ENCODE data around the gene CDT1. TPM values are rescaled to one million over a fixed set of nuclear protein-coding genes. Genes with fewer than 3 reads are reported as not detected.

Gene CDT1
- total RNA-seq, 1 experiment from 2014 or later, result 97.7 TPM

GRCh38 chr16:88764080-88764479 is 39.5 kb upstream of the CDT1 start:
- Histone ChIP-seq H3K36me3 (ENCODE audit: control insufficient read depth, insufficient read depth, low read length) (no peaks in the 10 kb centered on the region), H3K4me3 (ENCODE audit: low read depth, low read length) (no peak overlapping the region), H3K9me3 (no peaks in the 10 kb centered on the region), H3K27me3 (replicated peaks; ENCODE audit: control insufficient read depth, insufficient read depth, low read length) (no peaks in the 10 kb centered on the region), H3K4me1 (peaks cover 70% of the 10 kb centered on the region)
- ChIA-PET CTCF (interaction anchor here (0.6 to 2.2 kb wide), 15 partner anchors 9 to 454 kb away, joined by 3 to 45 read pairs (median 5); partner anchors contain the start of genes PIEZO1 and ZNF778), POLR2A (interaction anchor here (0.7 to 1.5 kb wide), 4 partner anchors 16 to 45 kb away, joined by 3 to 11 read pairs (median 4); partner anchors contain the start of gene PIEZO1)
- TF ChIP-seq, protein P1, sequence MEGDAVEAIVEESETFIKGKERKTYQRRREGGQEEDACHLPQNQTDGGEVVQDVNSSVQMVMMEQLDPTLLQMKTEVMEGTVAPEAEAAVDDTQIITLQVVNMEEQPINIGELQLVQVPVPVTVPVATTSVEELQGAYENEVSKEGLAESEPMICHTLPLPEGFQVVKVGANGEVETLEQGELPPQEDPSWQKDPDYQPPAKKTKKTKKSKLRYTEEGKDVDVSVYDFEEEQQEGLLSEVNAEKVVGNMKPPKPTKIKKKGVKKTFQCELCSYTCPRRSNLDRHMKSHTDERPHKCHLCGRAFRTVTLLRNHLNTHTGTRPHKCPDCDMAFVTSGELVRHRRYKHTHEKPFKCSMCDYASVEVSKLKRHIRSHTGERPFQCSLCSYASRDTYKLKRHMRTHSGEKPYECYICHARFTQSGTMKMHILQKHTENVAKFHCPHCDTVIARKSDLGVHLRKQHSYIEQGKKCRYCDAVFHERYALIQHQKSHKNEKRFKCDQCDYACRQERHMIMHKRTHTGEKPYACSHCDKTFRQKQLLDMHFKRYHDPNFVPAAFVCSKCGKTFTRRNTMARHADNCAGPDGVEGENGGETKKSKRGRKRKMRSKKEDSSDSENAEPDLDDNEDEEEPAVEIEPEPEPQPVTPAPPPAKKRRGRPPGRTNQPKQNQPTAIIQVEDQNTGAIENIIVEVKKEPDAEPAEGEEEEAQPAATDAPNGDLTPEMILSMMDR (IDR thresholded peaks at IDR 0.05; ENCODE audit: insufficient read depth in 1 of 2, low read depth in 1 of 2, low read length in 1 of 2, severe bottlenecking in 1 of 2, unreplicated experiment in 1 of 2), result peak in 1 of 2 experiments; percentile 1
- Mint-ChIP-seq H3K9me3 (ENCODE audit: unreplicated experiment) (no peaks in the 10 kb centered on the region), H3K36me3 (ENCODE audit: insufficient read depth, unreplicated experiment) (peaks cover 44% of the 10 kb centered on the region), H3K27ac (ENCODE audit: unreplicated experiment) (peak overlapping the region; percentile 90), H3K27me3 (ENCODE audit: insufficient read depth, unreplicated experiment) (no peaks in the 10 kb centered on the region), H3K4me3 (ENCODE audit: unreplicated experiment) (peak overlapping the region; percentile 68), H3K4me1 (ENCODE audit: low read depth, unreplicated experiment) (peaks cover 20% of the 10 kb centered on the region)
- intact Hi-C loops (cut with micrococcal nuclease; ENCODE audit: unreplicated experiment), result no loop called here
- no TSS peak for BruUV-seq (replicated peaks)
- no peak for DNase-seq

DNA sequence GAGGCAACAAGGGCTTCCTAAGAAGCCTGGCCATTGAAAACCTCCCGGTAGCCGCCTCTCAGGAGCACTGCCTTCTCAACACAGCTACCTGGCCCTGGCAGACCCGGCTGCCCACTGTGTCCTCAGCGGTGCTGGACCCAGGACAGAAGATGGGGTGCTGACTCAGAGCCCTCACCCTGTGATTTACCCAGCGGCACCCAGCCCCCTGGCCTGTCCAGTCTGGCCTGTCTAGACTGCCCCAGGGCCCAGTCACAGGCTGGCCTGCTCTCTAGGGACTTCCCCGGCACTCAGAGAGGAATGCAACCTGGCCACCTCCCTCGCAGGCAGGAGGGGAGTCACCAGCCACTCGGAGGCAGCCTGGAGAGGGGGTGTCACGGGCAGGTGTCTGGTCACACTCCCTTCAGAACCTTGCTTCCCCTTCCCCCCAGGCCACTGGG is 38.7 kb upstream of the CDT1 start:
- peaks cover 27% of the 10 kb centered on the region for H3K4me1 Mint-ChIP-seq (ENCODE audit: low read depth, unreplicated experiment)
- no peaks in the 10 kb centered on the region for H3K27me3 ChIP-seq (replicated peaks; ENCODE audit: control insufficient read depth, insufficient read depth, low read length)
- no peaks in the 10 kb centered on the region for H3K9me3 Mint-ChIP-seq (ENCODE audit: unreplicated experiment)
- H3K4me3 ChIP-seq (ENCODE audit: low read depth, low read length), result no peak overlapping the region
- peaks cover 46% of the 10 kb centered on the region for H3K36me3 Mint-ChIP-seq (ENCODE audit: insufficient read depth, unreplicated experiment)
- POLR2A ChIA-PET, result no interaction called here
- peaks cover 79% of the 10 kb centered on the region for H3K4me1 ChIP-seq
- no peaks in the 10 kb centered on the region for H3K27me3 Mint-ChIP-seq (ENCODE audit: insufficient read depth, unreplicated experiment)
- CTCF ChIA-PET, result interaction anchor here (1.3 to 2.3 kb wide), 2 partner anchors 19 to 27 kb away, joined by 4 to 11 read pairs; partner anchors contain the start of gene PIEZO1
- DNase-seq, result peak; percentile 95
- H3K4me3 Mint-ChIP-seq (ENCODE audit: unreplicated experiment), result peak overlapping the region; percentile 64
- intact Hi-C loops (cut with micrococcal nuclease; ENCODE audit: unreplicated experiment), result no loop called here
- no peaks in the 10 kb centered on the region; the same call in 1 of the 2 replicates for H3K36me3 ChIP-seq (ENCODE audit: control insufficient read depth, insufficient read depth, low read length)
- H3K9me3 ChIP-seq, result no peaks in the 10 kb centered on the region
- BruUV-seq (replicated peaks), result no TSS peak
- TF ChIP-seq, protein P1 (IDR thresholded peaks at IDR 0.05; ENCODE audit: insufficient read depth in 1 of 2, low read depth in 1 of 2, low read length in 1 of 2, severe bottlenecking in 1 of 2, unreplicated experiment in 1 of 2), result no peak
- peak overlapping the region; percentile 90 for H3K27ac Mint-ChIP-seq (ENCODE audit: unreplicated experiment)

DNA sequence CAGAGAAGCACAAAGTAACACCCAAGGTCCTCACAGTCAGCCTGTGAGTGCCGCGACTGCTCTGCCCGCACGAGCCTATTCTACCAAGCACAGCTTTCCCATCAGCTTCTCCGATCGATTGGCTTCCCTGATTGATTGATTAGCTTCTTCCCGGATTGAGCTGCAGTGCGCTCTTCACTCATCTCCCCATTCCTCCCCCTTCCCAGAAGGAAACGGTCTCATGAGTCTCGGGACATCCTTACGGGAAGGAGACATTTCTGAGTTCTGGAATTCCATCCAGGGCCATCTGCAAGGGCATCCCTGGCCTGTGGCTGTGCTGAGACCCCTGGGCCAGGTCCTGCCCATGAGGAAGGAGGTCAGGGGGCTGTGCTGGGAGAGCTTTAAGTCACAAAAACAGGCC is 36.6 kb upstream of the CDT1 start:
- Histone ChIP-seq H3K27me3 (replicated peaks; ENCODE audit: control insufficient read depth, insufficient read depth, low read length) (no peaks in the 10 kb centered on the region), H3K4me1 (peaks cover 92% of the 10 kb centered on the region), H3K36me3 (ENCODE audit: control insufficient read depth, insufficient read depth, low read length) (no peaks in the 10 kb centered on the region; the same call in 1 of the 2 replicates), H3K4me3 (ENCODE audit: low read depth, low read length) (no peak overlapping the region), H3K9me3 (no peaks in the 10 kb centered on the region)
- POLR2A ChIA-PET, result no interaction called here
- H3K27ac Mint-ChIP-seq (ENCODE audit: unreplicated experiment), result peak overlapping the region; percentile 75
- H3K4me1 Mint-ChIP-seq (ENCODE audit: low read depth, unreplicated experiment), result peaks cover 33% of the 10 kb centered on the region
- peak overlapping the region; percentile 25 for H3K4me3 Mint-ChIP-seq (ENCODE audit: unreplicated experiment)
- intact Hi-C loops (cut with micrococcal nuclease; ENCODE audit: unreplicated experiment), result no loop called here
- CTCF ChIA-PET, result interaction anchor here (0.6 to 2.4 kb wide), 3 partner anchors 17 to 29 kb away, joined by 3 to 14 read pairs (median 4); partner anchors contain the start of gene PIEZO1
- TF ChIP-seq, protein P1 (IDR thresholded peaks at IDR 0.05; ENCODE audit: insufficient read depth in 1 of 2, low read depth in 1 of 2, low read length in 1 of 2, severe bottlenecking in 1 of 2, unreplicated experiment in 1 of 2), result no peak
- no peaks in the 10 kb centered on the region for H3K27me3 Mint-ChIP-seq (ENCODE audit: insufficient read depth, unreplicated experiment)
- DNase-seq, result no peak
- no peaks in the 10 kb centered on the region for H3K9me3 Mint-ChIP-seq (ENCODE audit: unreplicated experiment)
- H3K36me3 Mint-ChIP-seq (ENCODE audit: insufficient read depth, unreplicated experiment), result peaks cover 58% of the 10 kb centered on the region
- BruUV-seq (replicated peaks), result no TSS peak
